H9 (cell line): ENCODE measurements around the gene CEP126. TPM values are rescaled to one million over a fixed set of nuclear protein-coding genes. Genes with fewer than 3 reads are reported as not detected.

Source experiments
- DNase-seq: peaks from one replicate; pipeline ENCODE4 v3.0.0-alpha.2; 2017
- H2AFZ ChIP-seq: one replicate; pipeline ENCODE4 v1.6.1; 2013; ENCODE audit warnings: mild to moderate bottlenecking, low read length, control low read depth, moderate library complexity
- H2AK5ac ChIP-seq: 2 replicates; pipeline ENCODE4 v1.6.1; 2013; ENCODE audit warnings: low read length, control low read depth, mixed read lengths; ENCODE audit not compliant: insufficient read length
- H2BK120ac ChIP-seq: one replicate; pipeline ENCODE4 v1.6.1; 2013; ENCODE audit warnings: low read depth, mild to moderate bottlenecking, low read length, control low read depth, inconsistent platforms; ENCODE audit not compliant: poor library complexity, severe bottlenecking
- H2BK12ac ChIP-seq: 2 replicates; pipeline ENCODE4 v1.6.1; 2013; ENCODE audit warnings: low read length, control low read depth, mixed read lengths, low read depth; ENCODE audit not compliant: insufficient read length
- H2BK15ac ChIP-seq: 2 replicates; pipeline ENCODE4 v1.6.1; 2013; ENCODE audit warnings: low read depth, low read length, control low read depth
- H2BK20ac ChIP-seq: one replicate; pipeline ENCODE4 v1.6.1; 2013; ENCODE audit warnings: low read depth, mild to moderate bottlenecking, low read length, control low read depth, inconsistent platforms; ENCODE audit not compliant: poor library complexity, severe bottlenecking
- H2BK5ac ChIP-seq: 2 replicates; pipeline ENCODE4 v1.6.1; 2013; ENCODE audit warnings: low read length, control low read depth, mixed read lengths; ENCODE audit not compliant: insufficient read length
- H3K14ac ChIP-seq: 2 replicates; pipeline ENCODE4 v1.6.1; 2013; ENCODE audit warnings: low read length, control low read depth; ENCODE audit not compliant: insufficient read depth
- H3K18ac ChIP-seq: 2 replicates; pipeline ENCODE4 v1.6.1; 2013; ENCODE audit warnings: low read depth, mild to moderate bottlenecking, mixed read lengths, low read length, control low read depth; ENCODE audit not compliant: insufficient read length
- H3K23ac ChIP-seq: 2 replicates; pipeline ENCODE4 v1.6.1; 2013; ENCODE audit warnings: low read length, control low read depth, mixed read lengths, low read depth; ENCODE audit not compliant: insufficient read length
- H3K23me2 ChIP-seq: 2 replicates; pipeline ENCODE4 v1.6.1; 2013; ENCODE audit warnings: low read depth, mild to moderate bottlenecking, mixed read lengths, low read length, control low read depth; ENCODE audit not compliant: insufficient read length, poor library complexity, severe bottlenecking
- H3K27ac ChIP-seq: 2 replicates; pipeline ENCODE4 v1.5.1; 2013; ENCODE audit warnings: low read length, control low read depth, mixed read lengths, low read depth; ENCODE audit not compliant: insufficient read length
- H3K27me3 ChIP-seq: 2 replicates; pipeline ENCODE4 v1.6.1; 2013; ENCODE audit warnings: low read length, control low read depth, inconsistent platforms; ENCODE audit not compliant: insufficient read depth
- H3K4ac ChIP-seq: 2 replicates; pipeline ENCODE4 v1.6.1; 2013; ENCODE audit warnings: low read depth, mild to moderate bottlenecking, control low read depth, inconsistent platforms, low read length, moderate library complexity
- H3K4me1 ChIP-seq: 2 replicates; pipeline ENCODE4 v1.6.1; 2013; ENCODE audit warnings: low read length, control low read depth, inconsistent platforms; ENCODE audit not compliant: insufficient read depth
- H3K4me2 ChIP-seq: 2 replicates; pipeline ENCODE4 v1.6.1; 2013; ENCODE audit warnings: low read length, control low read depth, mixed read lengths; ENCODE audit not compliant: insufficient read length, insufficient read depth
- H3K56ac ChIP-seq: 2 replicates; pipeline ENCODE4 v1.6.1; 2013; ENCODE audit warnings: low read depth, mild to moderate bottlenecking, mixed read lengths, low read length, control low read depth; ENCODE audit not compliant: insufficient read length
- H3K79me1 ChIP-seq: 2 replicates; pipeline ENCODE4 v1.6.1; 2013; ENCODE audit warnings: low read depth, mild to moderate bottlenecking, moderate library complexity, low read length, control low read depth, inconsistent platforms; ENCODE audit not compliant: insufficient read depth, poor library complexity, severe bottlenecking
- H3K79me2 ChIP-seq: 2 replicates; pipeline ENCODE4 v1.6.1; 2013; ENCODE audit warnings: low read length, control low read depth, inconsistent platforms; ENCODE audit not compliant: insufficient read depth
- H3K9ac ChIP-seq: 2 replicates; pipeline ENCODE4 v1.6.1; 2013; ENCODE audit warnings: low read length, control low read depth, mixed read lengths; ENCODE audit not compliant: insufficient read length; ENCODE audit errors: extremely low read depth
- H3K9me3 ChIP-seq: one replicate; pipeline ENCODE4 v1.6.1; 2013; ENCODE audit warnings: low read depth, low read length, inconsistent platforms; ENCODE audit not compliant: control insufficient read depth
- H3T11ph ChIP-seq: one replicate; pipeline ENCODE4 v1.6.1; 2013; ENCODE audit warnings: mild to moderate bottlenecking, low read length, control low read depth, inconsistent platforms
- H4K20me1 ChIP-seq: one replicate; pipeline ENCODE4 v1.6.1; 2013; ENCODE audit not compliant: control insufficient read depth, insufficient read length, insufficient read depth
- H4K5ac ChIP-seq: 2 replicates; pipeline ENCODE4 v1.6.1; 2013; ENCODE audit warnings: low read depth, mild to moderate bottlenecking, mixed read lengths, low read length, control low read depth; ENCODE audit not compliant: insufficient read length
- H4K8ac ChIP-seq: replicated peaks from 2 replicates; pipeline ENCODE4 v1.6.1; 2013; ENCODE audit warnings: low read length, control low read depth, mixed read lengths, low read depth; ENCODE audit not compliant: insufficient read length
- H4K91ac ChIP-seq: 2 replicates; pipeline ENCODE4 v1.6.1; 2013; ENCODE audit warnings: low read depth, mild to moderate bottlenecking, moderate library complexity, mixed read lengths, low read length, control low read depth; ENCODE audit not compliant: insufficient read length
- H3K27ac Mint-ChIP-seq, 3 experiments: 2 replicates in 2 of 3; 3 replicates in 1 of 3; pipeline ENCODE4 v1.8.0; 2020 to 2021; ENCODE audit warnings: mixed read lengths in 3 of 3, mild to moderate bottlenecking in 1 of 3, moderate library complexity in 1 of 3
- H3K27me3 Mint-ChIP-seq: 2 replicates; pipeline ENCODE4 v1.8.0; 2021; ENCODE audit warnings: low read depth, mild to moderate bottlenecking, moderate library complexity, mixed read lengths
- H3K36me3 Mint-ChIP-seq, 3 experiments: 2 replicates in 2 of 3; 3 replicates in 1 of 3; pipeline ENCODE4 v1.8.0; 2020 to 2021; ENCODE audit warnings: low read depth in 3 of 3, mixed read lengths in 3 of 3; ENCODE audit not compliant: insufficient read depth in 1 of 3
- H3K4me1 Mint-ChIP-seq, 2 experiments: 2 replicates each; pipeline ENCODE4 v1.8.0; 2020; ENCODE audit warnings: mixed read lengths in 2 of 2
- H3K4me3 Mint-ChIP-seq, 2 experiments: 2 replicates in 1 of 2; 3 replicates in 1 of 2; pipeline ENCODE4 v1.8.0; 2020 to 2021; ENCODE audit warnings: mild to moderate bottlenecking in 2 of 2, mixed read lengths in 2 of 2, moderate library complexity in 1 of 2
- H3K9me3 Mint-ChIP-seq, 2 experiments: 2 replicates in 1 of 2; 3 replicates in 1 of 2; pipeline ENCODE4 v1.8.0; 2020; ENCODE audit warnings: mild to moderate bottlenecking in 2 of 2, mixed read lengths in 2 of 2, moderate library complexity in 1 of 2
- CTCF ChIP-seq: fragments of 200-600 bp; sonication (generic); conservative IDR thresholded peaks from 3 replicates; pipeline ENCODE4 v1.8.0; 2021; ENCODE audit warnings: antibody characterized with exemption, mild to moderate bottlenecking
- WGBS: extraction: QIAGEN DNeasy Blood & Tissue Kit; methylation state at CpG from one replicate; pipeline ENCODE4 v1.1.7; 2013; ENCODE audit warnings: missing lambda C conversion rate, low lambda C conversion rate, mixed read lengths; ENCODE audit not compliant: insufficient read length; ENCODE audit errors: extremely low coverage; 5-methylcytosine and 5-hydroxymethylcytosine counted together
- total RNA-seq: library from RNA; stranded (reverse); gene quantifications from 2 replicates; pipeline ENCODE4 v1.2.1, GENCODE V29; 2021

CEP126 gene
- total RNA-seq, 1 experiment from 2014 or later = 1.2 TPM

- Histone ChIP-seq H4K8ac (no peak overlapping the region), H3K4me1 (peaks cover 3% of the 10 kb centered on the region; the same call in 1 of the 2 replicates), H3K23ac (no peak overlapping the region), H2BK5ac (no peak overlapping the region), H2BK15ac (no peak overlapping the region), H4K20me1 (no peaks in the 10 kb centered on the region), H2AFZ (no peak overlapping the region), H3K27me3 (no peaks in the 10 kb centered on the region), H3K23me2 (peaks cover 5% of the 10 kb centered on the region), H3K14ac (no peak overlapping the region), H3K79me1 (no peaks in the 10 kb centered on the region), H3K4me2 (no peak overlapping the region), H4K91ac (no peak overlapping the region), H3K18ac (no peak overlapping the region), H3T11ph (no peak overlapping the region), H3K56ac (no peak overlapping the region), H3K9ac (no peak overlapping the region), H2AK5ac (no peak overlapping the region), H2BK120ac (no peak overlapping the region), H3K27ac (no peak overlapping the region), H2BK20ac (no peak overlapping the region), H3K79me2 (no peaks in the 10 kb centered on the region), H4K5ac (no peak overlapping the region), H3K9me3 (no peaks in the 10 kb centered on the region), H2BK12ac (no peak overlapping the region), H3K4ac (no peak overlapping the region)
- peaks cover 17 to 26% of the 10 kb centered on the region in 2 experiments for H3K4me1 Mint-ChIP-seq
- TF ChIP-seq CTCF = no peak
- no peak for DNase-seq
- no peak overlapping the region; a peak in 1 of 5 replicates for H3K4me3 Mint-ChIP-seq
- H3K9me3 Mint-ChIP-seq = no peaks in the 10 kb centered on the region
- H3K27ac Mint-ChIP-seq = no peak overlapping the region
- no peaks in the 10 kb centered on the region for H3K27me3 Mint-ChIP-seq
- no CpG with 5 or more reads among the region's 5 CpGs for WGBS
- no peaks in the 10 kb centered on the region for H3K36me3 Mint-ChIP-seq
These were observed 1.2 kb upstream of the CEP126 start for GRCh38 chr11:101913656-101914055.
